ENCODE measurements around the gene RNF145. TPM values are rescaled to one million over a fixed set of nuclear protein-coding genes. Genes with fewer than 3 reads are reported as not detected.

RNF145 gene
- total and polyA plus RNA-seq, 8 donors = 7.0 to 96.9 (median 45.8) TPM

- H3K27me3 ChIP-seq = no peaks in the 10 kb centered on the region
- TF ChIP-seq EP300 (IDR thresholded peaks at IDR 0.05) (no peak), POLR2A (IDR thresholded peaks at IDR 0.05) (no peak), POLR2AphosphoS5 (IDR thresholded peaks at IDR 0.05) (no peak), CTCF (IDR thresholded peaks at IDR 0.05) (no peak)
- H3K9me3 ChIP-seq = no peaks in the 10 kb centered on the region
- H3K27ac ChIP-seq = peak overlapping the region in 1 of 5 donors; percentile 24
- WGBS, 5 donors = 62 to 75% (median 65%) methylated on average over 1 of the region's 1 CpG
- H3K36me3 ChIP-seq = peaks cover 18 to 76% (median 59%) of the 10 kb centered on the region in 4 donors
- intact Hi-C loops (cut with DNase I; ENCODE audit: low total_unique reads) = loop anchor here (10.0 kb wide), 2 partner anchors 107 to 157 kb away; partner anchors contain the start of gene UBLCP1
- no peak overlapping the region for H3K4me3 ChIP-seq
- H3K4me1 ChIP-seq = peaks cover 0 to 32% (median 8%) of the 10 kb centered on the region in 4 donors
- no peak for DNase-seq
Measured at GRCh38 chr5:159157552-159157951, 51.8 kb downstream of the RNF145 start.

GRCh38 chr5:159156426-159157238, 52.7 kb downstream of the RNF145 start:
- intact Hi-C loops (cut with DNase I; ENCODE audit: low total_unique reads) = loop anchor here (10.0 kb wide), 2 partner anchors 108 to 158 kb away; partner anchors contain the start of gene UBLCP1
- TF ChIP-seq POLR2AphosphoS5 (IDR thresholded peaks at IDR 0.05) (peak in 1 of 3 donors; percentile 59), CTCF (IDR thresholded peaks at IDR 0.05) (peak in 5 of 7 experiments; percentile 57 to 89 (median 78)), EP300 (IDR thresholded peaks at IDR 0.05) (no peak), POLR2A (IDR thresholded peaks at IDR 0.05) (no peak)
- no peaks in the 10 kb centered on the region for H3K9me3 ChIP-seq
- H3K36me3 ChIP-seq = peaks cover 18 to 67% (median 55%) of the 10 kb centered on the region in 4 donors
- no peak overlapping the region for H3K27ac ChIP-seq
- H3K27me3 ChIP-seq = no peaks in the 10 kb centered on the region
- DNase-seq = peak in 1 of 2 donors; percentile 89
- H3K4me3 ChIP-seq = no peak overlapping the region
- H3K4me1 ChIP-seq = peaks cover 0 to 32% (median 8%) of the 10 kb centered on the region in 4 donors
- WGBS, 5 donors = 46 to 52% (median 48%) methylated on average over 6 of the region's 6 CpGs

- H3K4me3 ChIP-seq = no peak overlapping the region
- WGBS, 5 donors = 82 to 95% (median 91%) methylated on average over 2 of the region's 2 CpGs
- no peak overlapping the region for H3K27ac ChIP-seq
- TF ChIP-seq EP300 (IDR thresholded peaks at IDR 0.05) = no peak
- no peak for TF ChIP-seq CTCF (IDR thresholded peaks at IDR 0.05)
- no peak for TF ChIP-seq POLR2AphosphoS5 (IDR thresholded peaks at IDR 0.05)
- no peak for TF ChIP-seq POLR2A (IDR thresholded peaks at IDR 0.05)
- H3K4me1 ChIP-seq = peaks cover 0 to 32% (median 8%) of the 10 kb centered on the region in 4 donors
- no peaks in the 10 kb centered on the region for H3K27me3 ChIP-seq
- intact Hi-C loops (cut with DNase I; ENCODE audit: low total_unique reads) = loop anchor here (10.0 kb wide), 2 partner anchors 109 to 159 kb away; partner anchors contain the start of gene UBLCP1
- peaks cover 18 to 60% (median 48%) of the 10 kb centered on the region in 4 donors for H3K36me3 ChIP-seq
- no peaks in the 10 kb centered on the region for H3K9me3 ChIP-seq
- DNase-seq = no peak
Measured at GRCh38 chr5:159155960-159156359, 53.4 kb downstream of the RNF145 start.

GRCh38 chr5:159152876-159153275, 56.5 kb downstream of the RNF145 start:
- Histone ChIP-seq H3K4me3 (no peak overlapping the region), H3K9me3 (no peaks in the 10 kb centered on the region), H3K36me3 (peaks cover 7 to 31% (median 17%) of the 10 kb centered on the region in 4 donors), H3K4me1 (peaks cover 0 to 12% (median 6%) of the 10 kb centered on the region in 4 donors), H3K27ac (no peak overlapping the region), H3K27me3 (no peaks in the 10 kb centered on the region)
- DNase-seq = no peak
- intact Hi-C loops (cut with DNase I; ENCODE audit: low total_unique reads) = loop anchor here (10.0 kb wide), 2 partner anchors 112 to 162 kb away; partner anchors contain the start of gene UBLCP1
- TF ChIP-seq CTCF (IDR thresholded peaks at IDR 0.05) (no peak), EP300 (IDR thresholded peaks at IDR 0.05) (no peak), POLR2AphosphoS5 (IDR thresholded peaks at IDR 0.05) (no peak), POLR2A (IDR thresholded peaks at IDR 0.05) (no peak)
- whole genome bisulfite sequencing, 5 donors = 68 to 82% (median 72%) methylated on average over 2 of the region's 2 CpGs
